NCI-H526 treated with DMSO at 0.1 percent for 48 hours (cell line): ENCODE data around the gene RDH16.
"Not testable (repeated sequence)": the region's sequence is repeated elsewhere in the genome, so short reads cannot be mapped to it uniquely, and the experiment has no call there.

ENCODE experiments used
- DNase-seq: peaks from one replicate; lab custom pipeline; 2025; lab: John Stamatoyannopoulos, UW

Gene RDH16

DNA sequence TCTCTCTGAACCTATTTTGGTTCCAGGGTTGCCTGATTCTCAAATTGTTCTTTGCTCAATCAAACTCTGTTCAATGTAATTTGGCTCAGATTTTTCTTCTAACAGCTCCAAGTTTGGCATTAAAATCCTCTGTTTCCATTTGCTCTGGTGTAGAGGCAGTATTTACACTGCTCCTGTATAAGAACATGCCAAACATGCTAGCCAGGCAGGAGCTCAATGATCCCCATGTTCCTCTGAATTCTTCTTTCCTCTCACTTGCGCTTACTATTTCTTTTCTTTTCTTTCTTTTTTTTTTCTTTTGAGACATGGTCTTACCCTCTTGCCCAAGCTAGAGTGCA is 40.4 kb downstream of the RDH16 start:
- no peak for DNase-seq

DNA sequence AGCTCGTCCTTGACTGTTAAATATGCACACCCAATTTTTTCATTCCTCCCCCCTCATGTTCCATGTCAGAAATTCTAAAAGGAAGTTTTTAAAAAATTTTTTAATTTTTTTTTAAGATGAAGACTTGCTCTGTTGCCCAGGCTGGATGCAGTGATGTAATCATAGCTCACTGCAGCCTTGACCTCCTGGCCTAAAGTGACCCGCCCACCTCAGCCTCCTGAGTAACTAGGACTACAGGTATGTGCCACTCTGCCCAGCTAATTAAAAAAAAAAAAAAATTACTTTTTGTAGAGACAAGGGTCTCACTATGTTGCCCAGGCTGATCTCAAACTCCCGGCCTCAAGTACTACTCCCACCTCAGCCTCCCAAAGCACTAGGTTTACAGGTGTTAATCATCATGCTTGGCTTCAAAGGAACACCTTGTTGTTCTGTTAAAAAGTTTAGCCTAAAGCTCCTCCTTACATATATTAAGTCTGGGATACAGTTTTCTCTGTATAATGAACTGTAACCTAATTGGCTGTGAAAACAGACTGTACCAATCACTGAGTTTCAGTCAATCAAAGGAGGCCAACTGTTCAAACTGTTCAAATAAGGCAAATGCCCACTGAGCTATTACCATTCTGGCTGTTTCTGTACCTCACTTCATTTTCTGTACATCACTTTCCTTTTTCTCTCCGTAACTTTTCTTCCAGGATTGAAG is 41.0 kb downstream of the RDH16 start:
- no peak for DNase-seq

GRCh38 chr12:56914724-56915123 is 42.7 kb downstream of the RDH16 start:
- no peak for DNase-seq

- no peak for DNase-seq
Observed at GRCh38 chr12:56914256-56914655, 43.2 kb downstream of the RDH16 start.

DNA sequence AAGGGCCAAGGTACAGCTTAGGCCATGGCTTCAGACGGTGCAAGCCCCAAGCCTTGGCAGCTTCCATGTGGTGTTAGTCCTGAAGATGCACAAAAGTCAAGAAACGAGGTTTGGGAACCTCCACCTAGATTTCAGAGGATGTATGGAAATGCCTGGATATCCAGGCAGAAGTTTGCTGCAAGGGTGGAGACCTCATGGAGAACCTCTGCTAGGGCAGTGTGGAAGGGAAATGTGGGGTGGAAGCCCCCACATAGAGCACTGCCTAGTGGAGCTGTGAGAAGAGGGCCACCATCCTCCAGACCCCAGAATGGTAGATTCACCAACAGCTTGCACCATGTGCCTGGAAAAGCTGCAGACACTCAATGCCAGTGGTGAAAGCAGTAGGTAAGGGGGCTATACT is 48.0 kb downstream of the RDH16 start:
- not testable (repeated sequence) for DNase-seq

GRCh38 chr12:56908136-56908535 is 49.3 kb downstream of the RDH16 start:
- no peak for DNase-seq

- DNase-seq = no peak
Observed at GRCh38 chr12:56905852-56906251, 51.6 kb downstream of the RDH16 start.

DNA sequence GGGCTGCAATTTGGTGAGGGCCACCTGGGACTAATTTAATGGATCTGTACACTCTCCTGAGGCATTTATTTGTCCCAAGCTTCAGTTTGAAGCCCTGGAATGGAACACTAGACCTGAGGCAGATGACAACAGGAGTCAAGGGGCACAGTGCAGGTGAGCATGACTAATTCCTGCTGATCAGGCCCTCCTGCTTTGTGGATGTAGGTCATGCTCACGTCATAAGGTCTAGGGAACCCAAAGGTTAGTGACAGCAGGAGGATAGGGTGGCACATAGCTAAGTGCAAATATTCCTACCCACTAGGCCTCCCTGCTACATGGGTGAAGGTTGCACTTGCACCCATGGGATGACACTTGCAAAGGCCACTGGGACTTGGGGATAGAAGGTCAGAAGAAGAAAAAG is 54.0 kb downstream of the RDH16 start:
- DNase-seq = no peak
